Esophagus muscularis mucosa (tissue), 4 donors: ENCODE measurements around the gene MRPL50.

ENCODE experiments used
- CTCF ChIP-seq, 3 experiments: fragments of 200-600 bp in 2 of 3; fragments of 450-650 bp in 1 of 3; sonication (generic) in 2 of 3; IDR thresholded peaks; one replicate each; pipeline ENCODE4 v1.5.1; 2017 to 2019; ENCODE audit warnings: antibody characterized with exemption in 3 of 3, mild to moderate bottlenecking in 2 of 3, moderate library complexity in 1 of 3
- EP300 ChIP-seq: sonication (generic); formaldehyde crosslinking; IDR thresholded peaks from one replicate; pipeline ENCODE4 v1.6.1; 2017; ENCODE audit warnings: antibody characterized with exemption
- POLR2A ChIP-seq: fragments of 450-650 bp; IDR thresholded peaks from one replicate; pipeline ENCODE4 v1.6.1; 2017; ENCODE audit warnings: antibody characterized with exemption, moderate library complexity, mild to moderate bottlenecking, low read depth
- POLR2AphosphoS5 ChIP-seq, 2 donors: sonication (generic); formaldehyde crosslinking; IDR thresholded peaks; one replicate each; pipeline ENCODE4 v1.6.1; 2017; ENCODE audit warnings: antibody characterized with exemption in 2 of 2

- TF ChIP-seq POLR2AphosphoS5 (IDR thresholded peaks at IDR 0.05) (no peak), CTCF (IDR thresholded peaks at IDR 0.05) (no peak), POLR2A (no peak), EP300 (no peak)
Observed at GRCh38 chr9:101356619-101357018, 41.8 kb downstream of the MRPL50 start.
